ENCODE data around the gene SH3BP4. TPM values are rescaled to one million over a fixed set of nuclear protein-coding genes. Genes with fewer than 3 reads are reported as not detected.
"Not testable (repeated sequence)": the region's sequence is repeated elsewhere in the genome, so short reads cannot be mapped to it uniquely, and the experiment has no call there.

The SH3BP4 gene
- total RNA-seq, 1 donor from 2014 or later, result 0.26 TPM

DNA sequence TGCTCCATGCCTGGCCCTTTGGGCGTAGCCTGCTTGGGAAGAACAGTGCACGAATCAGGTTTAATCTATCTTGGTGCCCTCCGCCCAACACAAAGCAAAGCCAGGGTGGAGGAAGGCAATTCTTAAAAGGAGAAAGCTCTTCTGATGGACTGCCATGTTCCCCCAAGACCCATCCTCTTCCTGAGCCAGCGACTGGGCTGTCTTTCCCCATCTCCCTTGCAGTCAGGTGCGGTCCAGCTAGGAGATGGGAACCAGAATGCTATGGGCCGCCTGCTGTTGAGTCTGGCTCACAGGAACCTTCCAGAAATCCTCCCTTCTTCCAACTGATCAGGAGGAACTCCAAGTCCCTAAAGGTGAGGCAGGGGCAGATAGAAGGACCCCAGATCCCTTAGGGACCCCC lies 105.0 kb downstream of the SH3BP4 start:
- Mint-ChIP-seq H3K9me3 (no peaks in the 10 kb centered on the region), H3K4me3 (no peak overlapping the region), H3K36me3 (ENCODE audit: low read depth) (no peaks in the 10 kb centered on the region), H3K27ac (no peak overlapping the region), H3K27me3 (ENCODE audit: insufficient read depth) (no peaks in the 10 kb centered on the region), H3K4me1 (ENCODE audit: low read depth) (no peaks in the 10 kb centered on the region)
- no peak for DNase-seq (ENCODE audit: low spot score)
- intact Hi-C loops (cut with micrococcal nuclease), result no loop called here

DNA sequence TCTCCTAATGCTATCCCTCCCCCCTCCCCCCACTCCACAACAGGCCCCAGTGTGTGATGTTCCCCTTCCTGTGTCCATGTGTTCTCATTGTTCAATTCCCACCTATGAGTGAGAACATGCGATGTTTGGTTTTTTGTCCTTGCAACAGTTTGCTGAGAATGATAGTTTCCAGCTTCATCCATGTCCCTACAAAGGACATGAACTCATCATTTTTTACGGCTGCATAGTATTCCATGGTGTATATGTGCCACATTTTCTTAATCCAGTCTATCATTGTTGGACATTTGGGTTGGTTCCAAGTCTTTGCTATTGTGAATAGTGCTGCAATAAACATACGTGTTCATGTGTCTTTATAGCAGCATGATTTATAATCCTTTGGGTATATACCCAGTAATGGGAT lies 105.8 kb downstream of the SH3BP4 start:
- H3K27me3 Mint-ChIP-seq (ENCODE audit: insufficient read depth); intact Hi-C loops (cut with micrococcal nuclease); H3K36me3 Mint-ChIP-seq (ENCODE audit: low read depth); DNase-seq (ENCODE audit: low spot score); H3K27ac Mint-ChIP-seq; H3K9me3 Mint-ChIP-seq; H3K4me1 Mint-ChIP-seq (ENCODE audit: low read depth); H3K4me3 Mint-ChIP-seq: not testable (repeated sequence)

DNA sequence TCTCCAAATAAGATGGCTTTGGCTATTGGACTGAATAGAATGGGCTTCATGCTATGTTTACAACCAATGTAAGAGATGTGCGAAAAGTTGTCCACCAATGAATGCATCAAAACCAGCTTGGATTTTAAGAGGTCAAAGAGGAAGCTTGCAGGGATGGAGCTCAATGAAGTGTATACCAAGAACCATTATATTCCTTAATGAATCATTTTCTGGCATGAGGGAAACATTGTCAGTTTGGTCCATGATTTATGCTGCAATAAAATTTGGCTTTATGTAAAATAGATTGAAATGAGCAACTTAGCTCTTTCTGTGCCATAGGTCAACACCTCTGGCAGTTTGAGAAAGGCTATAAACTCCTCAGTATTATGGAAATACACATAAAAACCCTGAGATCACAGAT lies 107.3 kb downstream of the SH3BP4 start:
- Mint-ChIP-seq H3K27me3 (ENCODE audit: insufficient read depth) (no peaks in the 10 kb centered on the region), H3K4me1 (ENCODE audit: low read depth) (no peaks in the 10 kb centered on the region), H3K27ac (no peak overlapping the region), H3K4me3 (no peak overlapping the region), H3K9me3 (no peaks in the 10 kb centered on the region), H3K36me3 (ENCODE audit: low read depth) (no peaks in the 10 kb centered on the region)
- DNase-seq (ENCODE audit: low spot score), result no peak
- intact Hi-C loops (cut with micrococcal nuclease), result no loop called here

DNA sequence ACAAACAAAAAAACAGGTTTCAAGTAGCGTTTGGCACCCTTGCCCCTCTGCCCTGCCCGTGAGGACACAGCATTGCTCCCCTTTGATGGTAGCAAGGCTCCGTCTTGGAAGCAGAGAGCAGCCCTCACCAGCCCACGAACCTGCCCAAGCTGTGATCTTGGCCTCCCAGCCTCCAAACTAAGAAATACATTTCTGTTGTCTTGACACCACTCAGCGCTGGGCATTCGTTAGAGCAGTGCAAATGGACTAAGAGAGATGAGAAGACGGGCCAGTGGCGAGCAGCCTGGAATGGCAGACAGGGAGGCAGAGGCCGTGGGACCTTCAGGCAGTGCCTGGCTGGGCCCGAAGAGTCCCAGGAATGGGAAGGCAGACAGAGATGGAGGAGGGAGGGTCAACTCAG lies 109.8 kb downstream of the SH3BP4 start:
- Mint-ChIP-seq H3K4me1 (ENCODE audit: low read depth) (no peaks in the 10 kb centered on the region), H3K27me3 (ENCODE audit: insufficient read depth) (no peaks in the 10 kb centered on the region), H3K4me3 (no peak overlapping the region), H3K9me3 (no peaks in the 10 kb centered on the region), H3K27ac (no peak overlapping the region), H3K36me3 (ENCODE audit: low read depth) (no peaks in the 10 kb centered on the region)
- no peak for DNase-seq (ENCODE audit: low spot score)
- intact Hi-C loops (cut with micrococcal nuclease), result no loop called here

DNA sequence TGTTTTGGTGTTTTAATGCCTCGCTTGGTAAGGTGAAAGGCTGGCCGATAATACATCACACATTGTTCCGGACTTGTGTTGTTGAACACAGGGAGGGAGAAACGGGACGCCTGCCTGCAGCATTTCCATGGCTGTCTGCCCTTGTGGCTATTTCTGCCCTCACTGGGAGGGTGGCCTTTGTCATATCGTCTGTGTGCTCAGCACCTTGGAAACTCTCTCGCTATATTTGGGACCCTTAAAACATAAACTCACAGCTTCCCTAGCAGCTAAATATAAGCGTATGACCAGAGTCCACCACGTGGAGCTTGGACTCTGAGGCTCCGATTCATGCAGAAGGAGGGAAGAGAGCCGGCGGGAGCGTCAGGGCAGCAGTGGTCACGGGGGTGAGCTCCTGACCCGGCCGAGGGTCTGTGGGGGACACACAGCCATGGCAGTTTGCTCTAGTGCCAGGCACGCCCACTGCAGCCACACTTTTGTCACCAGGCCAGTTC lies 111.7 kb downstream of the SH3BP4 start:
- H3K4me3 Mint-ChIP-seq, result no peak overlapping the region
- intact Hi-C loops (cut with micrococcal nuclease), result no loop called here
- DNase-seq (ENCODE audit: low spot score), result no peak
- no peaks in the 10 kb centered on the region for H3K4me1 Mint-ChIP-seq (ENCODE audit: low read depth)
- H3K36me3 Mint-ChIP-seq (ENCODE audit: low read depth), result no peaks in the 10 kb centered on the region
- H3K27me3 Mint-ChIP-seq (ENCODE audit: insufficient read depth), result no peaks in the 10 kb centered on the region
- H3K27ac Mint-ChIP-seq, result no peak overlapping the region
- no peaks in the 10 kb centered on the region for H3K9me3 Mint-ChIP-seq

DNA sequence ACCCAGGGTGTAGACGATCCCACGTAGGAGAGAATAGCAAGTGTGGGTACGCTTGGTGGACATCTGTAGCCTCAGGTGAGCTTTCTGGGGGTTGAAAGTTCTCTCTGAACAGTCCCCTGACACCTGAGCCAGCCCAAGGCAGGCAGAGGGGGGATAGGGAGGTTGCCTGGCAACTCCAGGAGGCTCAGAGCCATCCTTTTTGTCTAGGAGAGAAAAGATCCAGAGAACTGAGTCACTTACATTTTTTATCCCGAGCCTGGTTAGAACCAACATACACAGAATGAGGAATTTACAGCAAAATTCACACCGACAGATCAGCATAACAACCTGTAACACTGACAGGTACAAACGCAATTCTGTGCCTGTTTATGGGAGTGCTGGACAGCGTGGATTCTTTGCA lies 113.2 kb downstream of the SH3BP4 start:
- Mint-ChIP-seq H3K27me3 (ENCODE audit: insufficient read depth) (no peaks in the 10 kb centered on the region), H3K27ac (no peak overlapping the region), H3K4me3 (no peak overlapping the region), H3K9me3 (no peaks in the 10 kb centered on the region), H3K4me1 (ENCODE audit: low read depth) (no peaks in the 10 kb centered on the region), H3K36me3 (ENCODE audit: low read depth) (no peaks in the 10 kb centered on the region)
- intact Hi-C loops (cut with micrococcal nuclease), result no loop called here
- DNase-seq (ENCODE audit: low spot score), result no peak

DNA sequence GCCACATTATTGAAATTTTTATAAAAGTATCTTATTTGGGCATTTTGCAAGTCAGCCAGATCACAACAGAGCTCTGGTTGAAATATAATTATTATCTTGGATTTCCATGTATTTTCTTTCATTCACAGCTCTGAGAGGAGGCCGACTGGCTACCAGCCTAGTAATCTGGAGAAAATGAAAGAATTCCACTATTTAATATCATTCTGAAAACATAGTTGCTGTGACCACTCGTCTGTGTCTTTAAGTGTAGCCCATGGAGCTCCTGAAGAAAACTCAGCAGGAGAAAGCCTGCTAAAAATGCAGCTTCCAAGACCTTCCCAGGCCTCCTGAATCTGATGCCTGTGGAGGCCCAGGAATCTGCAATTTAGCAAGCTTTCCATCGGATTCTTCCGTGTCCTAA lies 114.7 kb downstream of the SH3BP4 start:
- intact Hi-C loops (cut with micrococcal nuclease), result no loop called here
- Mint-ChIP-seq H3K27me3 (ENCODE audit: insufficient read depth) (peaks cover 4% of the 10 kb centered on the region), H3K36me3 (ENCODE audit: low read depth) (no peaks in the 10 kb centered on the region), H3K27ac (no peak overlapping the region), H3K4me3 (no peak overlapping the region), H3K4me1 (ENCODE audit: low read depth) (no peaks in the 10 kb centered on the region), H3K9me3 (no peaks in the 10 kb centered on the region)
- no peak for DNase-seq (ENCODE audit: low spot score)

DNA sequence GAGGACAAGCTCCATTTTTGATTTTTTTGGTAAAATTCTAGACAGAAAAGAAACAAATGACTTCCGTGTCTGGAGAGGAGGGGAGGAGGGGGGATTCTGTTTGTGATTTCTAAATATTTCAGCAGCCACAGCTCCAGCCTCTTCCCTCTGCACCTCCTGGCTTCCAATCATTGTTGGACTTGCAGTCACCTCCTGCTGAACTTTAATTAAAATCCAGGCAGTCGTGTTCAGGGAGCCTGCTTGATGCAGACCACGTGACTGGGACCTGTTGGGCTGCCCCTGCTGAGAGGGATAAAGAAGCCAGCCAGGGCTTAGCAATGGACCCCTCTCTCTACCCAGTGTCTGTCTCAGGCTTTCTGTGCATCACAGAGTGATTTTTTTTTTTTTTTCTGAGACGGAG lies 115.1 kb downstream of the SH3BP4 start:
- intact Hi-C loops (cut with micrococcal nuclease), result no loop called here
- Mint-ChIP-seq H3K4me3 (no peak overlapping the region), H3K27ac (no peak overlapping the region), H3K27me3 (ENCODE audit: insufficient read depth) (peaks cover 4% of the 10 kb centered on the region), H3K36me3 (ENCODE audit: low read depth) (no peaks in the 10 kb centered on the region), H3K9me3 (no peaks in the 10 kb centered on the region), H3K4me1 (ENCODE audit: low read depth) (no peaks in the 10 kb centered on the region)
- no peak for DNase-seq (ENCODE audit: low spot score)

DNA sequence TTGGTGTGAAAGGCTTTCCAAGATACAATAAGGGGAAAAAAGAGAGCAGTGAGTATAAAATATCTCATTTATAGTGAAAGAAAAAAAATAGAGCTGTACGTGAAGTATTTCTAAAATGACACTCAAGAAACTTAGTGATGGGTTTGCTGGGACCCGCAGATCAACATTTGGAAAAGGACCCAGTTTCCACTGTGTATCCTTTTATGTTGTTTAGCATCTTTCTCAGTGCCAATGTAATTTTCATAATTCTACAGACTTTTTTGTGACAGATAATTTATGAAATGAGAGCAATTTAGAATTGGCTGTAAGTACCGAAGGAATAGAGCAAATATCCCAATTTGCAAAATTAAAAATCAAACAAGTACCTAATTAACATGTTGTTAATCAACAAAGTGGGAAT lies 116.9 kb downstream of the SH3BP4 start:
- intact Hi-C loops (cut with micrococcal nuclease), result no loop called here
- Mint-ChIP-seq H3K4me1 (ENCODE audit: low read depth) (no peaks in the 10 kb centered on the region), H3K36me3 (ENCODE audit: low read depth) (no peaks in the 10 kb centered on the region), H3K9me3 (no peaks in the 10 kb centered on the region), H3K4me3 (no peak overlapping the region), H3K27me3 (ENCODE audit: insufficient read depth) (peaks cover 4% of the 10 kb centered on the region), H3K27ac (no peak overlapping the region)
- DNase-seq (ENCODE audit: low spot score), result no peak

DNA sequence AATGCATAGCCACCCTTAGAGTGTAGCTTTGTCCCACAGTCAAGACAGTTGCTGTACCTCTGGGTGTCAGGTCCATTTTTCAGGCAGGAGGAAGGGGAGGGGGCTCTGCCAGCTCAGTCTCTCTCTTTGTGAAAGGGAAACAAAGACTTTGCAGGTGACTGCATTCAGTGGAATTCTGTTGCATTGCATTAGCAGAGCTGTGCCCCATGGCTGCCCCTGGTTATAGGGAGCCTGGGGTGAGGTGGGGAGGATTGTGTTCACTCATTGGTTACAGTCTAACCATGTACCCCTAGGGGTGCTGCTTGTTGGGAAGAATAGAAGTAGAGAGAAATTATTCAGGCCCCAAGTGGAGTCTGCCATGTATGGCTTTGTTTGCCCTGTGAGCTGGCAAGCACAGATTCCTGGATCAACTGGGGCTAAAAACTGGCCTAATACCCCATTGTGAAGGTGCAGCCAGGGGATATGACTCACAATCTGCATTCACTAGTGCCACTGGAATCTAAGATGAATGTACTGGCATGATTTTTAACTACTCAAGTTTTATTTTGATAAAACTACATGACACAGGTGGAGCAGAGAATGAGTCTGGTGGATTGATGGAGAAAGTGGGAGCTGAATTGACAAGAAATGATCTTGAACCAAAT lies 118.4 kb downstream of the SH3BP4 start:
- Mint-ChIP-seq H3K36me3 (ENCODE audit: low read depth) (no peaks in the 10 kb centered on the region), H3K4me3 (no peak overlapping the region), H3K4me1 (ENCODE audit: low read depth) (no peaks in the 10 kb centered on the region), H3K27me3 (ENCODE audit: insufficient read depth) (peaks cover 4% of the 10 kb centered on the region), H3K9me3 (no peaks in the 10 kb centered on the region), H3K27ac (no peak overlapping the region)
- intact Hi-C loops (cut with micrococcal nuclease), result no loop called here
- DNase-seq (ENCODE audit: low spot score), result no peak

DNA sequence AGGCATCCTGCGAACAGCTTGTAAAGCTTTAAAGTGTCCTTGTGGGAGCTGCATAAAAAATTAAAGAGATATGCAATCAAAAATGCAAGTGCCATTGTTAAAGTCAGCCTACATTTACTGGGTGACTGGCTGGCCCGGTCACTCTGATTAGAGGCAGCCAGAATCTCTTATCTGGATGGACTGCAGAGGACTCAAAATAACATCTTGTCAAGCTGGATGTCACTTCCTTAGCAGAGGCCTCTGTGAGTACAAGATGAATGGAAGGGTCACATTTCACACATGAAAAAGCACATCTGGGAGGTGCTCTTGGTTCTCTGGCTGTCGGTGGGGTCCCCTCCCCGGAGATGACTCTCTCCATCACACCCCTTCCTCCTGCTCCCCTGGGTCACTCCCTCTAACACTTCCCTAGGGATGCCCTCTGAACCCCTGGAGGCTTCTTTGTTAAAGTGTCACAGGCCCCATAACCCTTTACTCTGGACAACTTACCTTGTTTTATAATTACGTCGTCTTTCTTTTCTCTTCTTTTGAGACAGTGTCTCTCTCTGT lies 122.1 kb downstream of the SH3BP4 start:
- Mint-ChIP-seq H3K36me3 (ENCODE audit: low read depth) (no peaks in the 10 kb centered on the region), H3K4me3 (no peak overlapping the region), H3K9me3 (no peaks in the 10 kb centered on the region), H3K27me3 (ENCODE audit: insufficient read depth) (peaks cover 4% of the 10 kb centered on the region), H3K27ac (no peak overlapping the region), H3K4me1 (ENCODE audit: low read depth) (no peaks in the 10 kb centered on the region)
- intact Hi-C loops (cut with micrococcal nuclease), result no loop called here
- no peak for DNase-seq (ENCODE audit: low spot score)

DNA sequence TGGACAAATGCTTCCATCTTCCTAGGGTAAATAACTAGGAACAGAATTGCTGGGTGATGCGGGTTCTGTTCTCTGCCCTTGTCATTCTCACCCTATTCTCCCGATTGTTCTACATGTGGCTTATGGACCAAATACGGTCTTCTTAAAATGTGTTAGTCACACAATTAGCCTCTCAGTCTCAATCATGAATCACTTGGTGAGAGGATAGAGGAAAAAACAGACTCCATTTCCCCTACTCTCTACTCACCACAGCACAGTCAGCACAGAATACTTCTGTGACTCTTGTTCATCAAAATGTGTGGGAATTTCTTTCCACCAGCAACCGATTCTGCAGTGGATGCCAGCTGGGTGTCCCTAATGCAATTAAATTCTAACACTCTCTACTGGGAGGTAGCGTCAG lies 125.2 kb downstream of the SH3BP4 start:
- Mint-ChIP-seq H3K36me3 (ENCODE audit: low read depth) (no peaks in the 10 kb centered on the region), H3K9me3 (no peaks in the 10 kb centered on the region), H3K4me3 (no peak overlapping the region), H3K27ac (no peak overlapping the region), H3K4me1 (ENCODE audit: low read depth) (no peaks in the 10 kb centered on the region), H3K27me3 (ENCODE audit: insufficient read depth) (no peaks in the 10 kb centered on the region)
- intact Hi-C loops (cut with micrococcal nuclease), result no loop called here
- no peak for DNase-seq (ENCODE audit: low spot score)

DNA sequence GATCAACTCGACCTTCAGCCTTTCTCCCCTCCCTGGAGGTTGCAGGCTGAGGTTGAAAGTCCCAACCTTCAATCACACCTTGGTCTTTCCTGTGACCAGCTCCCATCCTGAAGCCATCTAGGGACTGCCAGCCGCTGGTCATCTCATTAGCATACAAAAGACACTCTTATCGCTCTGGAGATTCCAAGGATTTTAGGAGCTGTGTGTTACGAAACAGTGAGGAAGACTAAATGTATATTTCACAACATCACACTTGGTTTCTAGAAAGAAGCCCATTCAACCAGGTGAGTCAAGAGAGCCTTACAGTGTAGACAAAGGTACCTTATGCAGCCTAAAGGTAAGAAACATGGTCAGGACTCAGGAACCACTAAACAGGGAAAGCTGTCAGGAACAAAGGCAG lies 126.4 kb downstream of the SH3BP4 start:
- no peak for DNase-seq (ENCODE audit: low spot score)
- H3K36me3 Mint-ChIP-seq (ENCODE audit: low read depth), result no peaks in the 10 kb centered on the region
- H3K4me1 Mint-ChIP-seq (ENCODE audit: low read depth), result no peaks in the 10 kb centered on the region
- H3K27me3 Mint-ChIP-seq (ENCODE audit: insufficient read depth), result no peaks in the 10 kb centered on the region
- intact Hi-C loops (cut with micrococcal nuclease), result no loop called here
- H3K4me3 Mint-ChIP-seq, result no peak overlapping the region
- H3K9me3 Mint-ChIP-seq, result no peaks in the 10 kb centered on the region
- no peak overlapping the region for H3K27ac Mint-ChIP-seq

DNA sequence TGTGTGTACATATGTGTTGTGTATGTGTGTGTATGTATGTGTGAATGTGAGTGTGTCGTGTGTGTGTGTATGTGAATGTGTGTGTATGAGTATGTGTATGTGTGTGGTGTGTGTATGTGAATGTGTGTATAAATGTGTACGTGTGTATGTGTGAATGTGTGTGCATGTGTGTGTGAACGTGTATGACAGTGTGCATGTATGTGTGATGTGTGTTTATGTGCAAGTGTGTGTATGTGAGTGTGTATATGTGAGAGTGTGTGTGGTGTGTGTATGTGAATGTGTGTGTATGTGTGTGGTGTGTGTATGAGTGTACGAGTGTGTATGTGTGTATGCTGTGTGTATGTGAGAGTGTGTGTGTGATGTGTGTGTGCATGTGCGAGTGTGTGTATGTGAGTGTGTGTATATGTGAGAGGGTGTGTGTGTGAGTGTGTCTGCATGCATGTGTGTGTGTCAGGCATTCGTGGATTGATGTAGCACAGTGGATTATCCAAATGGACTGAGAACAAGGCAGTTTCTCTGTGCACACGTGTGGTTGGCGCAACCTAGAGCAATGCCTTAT lies 127.2 kb downstream of the SH3BP4 start:
- Mint-ChIP-seq H3K27ac (no peak overlapping the region), H3K36me3 (ENCODE audit: low read depth) (no peaks in the 10 kb centered on the region), H3K4me1 (ENCODE audit: low read depth) (no peaks in the 10 kb centered on the region), H3K27me3 (ENCODE audit: insufficient read depth) (no peaks in the 10 kb centered on the region), H3K4me3 (no peak overlapping the region), H3K9me3 (no peaks in the 10 kb centered on the region)
- DNase-seq (ENCODE audit: low spot score), result no peak
- intact Hi-C loops (cut with micrococcal nuclease), result no loop called here
